HK-2 (cell line): ENCODE measurements around the gene CCDC47.
A peak's percentile ranks its signal among the peaks of the same experiment; 100 is the strongest.
"Not testable (repeated sequence)": the region's sequence is repeated elsewhere in the genome, so short reads cannot be mapped to it uniquely, and the experiment has no call there.

Source experiments
- DNase-seq: peaks from one replicate; pipeline ENCODE4 v3.0.0-alpha.2; 2018; ENCODE audit not compliant: unreplicated experiment

The CCDC47 gene

DNA sequence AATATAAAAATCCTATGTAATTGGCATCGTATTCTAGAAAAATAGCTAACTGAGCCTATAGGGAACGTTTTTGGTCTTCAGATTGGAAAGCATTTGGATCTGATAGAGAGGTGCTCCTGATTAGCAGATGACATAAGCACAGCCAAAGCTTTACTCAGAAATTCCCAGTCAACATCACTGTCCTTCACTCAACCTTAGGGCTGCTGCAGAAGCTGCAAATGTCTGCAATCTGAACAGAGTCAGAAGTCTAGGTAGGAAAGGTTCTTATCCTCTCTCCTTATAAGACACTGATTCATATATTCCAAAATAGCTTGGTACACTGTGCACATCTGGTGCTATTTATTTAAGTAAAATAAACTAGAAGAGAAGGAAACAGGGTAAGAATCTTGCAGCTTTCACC is 51.0 kb downstream of the CCDC47 start:
- DNase-seq, result no peak

DNA sequence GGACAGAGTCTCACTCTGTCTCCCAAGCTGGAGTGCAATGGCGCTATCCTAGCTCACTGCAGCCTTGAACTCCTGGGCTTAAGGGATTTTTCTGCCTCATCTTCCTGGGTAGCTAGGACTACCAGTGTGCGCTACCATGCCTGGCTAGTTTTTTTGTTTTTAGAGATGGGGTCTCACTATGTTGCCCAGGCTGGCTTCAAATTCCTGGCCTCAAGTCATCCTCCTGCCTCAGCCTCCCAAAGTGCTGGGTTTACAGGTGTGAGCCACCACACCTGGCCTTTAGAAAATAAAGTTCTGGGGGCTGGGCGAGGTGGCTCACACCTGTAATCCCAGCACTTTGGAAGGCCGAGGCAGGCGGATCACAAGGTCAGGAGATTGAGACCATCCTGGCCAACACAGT is 53.2 kb downstream of the CCDC47 start:
- DNase-seq, result not testable (repeated sequence)

DNA sequence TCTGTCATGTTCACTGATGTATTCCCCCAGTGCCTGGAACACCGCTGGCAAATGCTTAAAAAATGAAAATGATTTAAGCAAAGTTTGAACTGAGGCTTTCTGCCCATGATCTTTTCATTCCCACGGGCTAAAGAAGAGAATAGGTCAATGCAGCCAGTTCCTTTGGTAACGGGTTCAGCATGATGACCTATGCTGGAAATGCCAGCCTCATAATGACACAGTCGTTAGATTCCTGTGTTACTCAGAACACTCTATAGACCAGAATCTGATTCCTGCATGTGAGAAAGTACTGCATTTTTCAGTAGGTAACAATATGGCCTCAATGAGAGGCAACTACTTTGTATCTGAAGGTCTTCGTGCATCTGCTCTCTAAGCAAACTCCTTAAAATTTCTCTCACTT is 54.4 kb downstream of the CCDC47 start:
- no peak for DNase-seq

DNA sequence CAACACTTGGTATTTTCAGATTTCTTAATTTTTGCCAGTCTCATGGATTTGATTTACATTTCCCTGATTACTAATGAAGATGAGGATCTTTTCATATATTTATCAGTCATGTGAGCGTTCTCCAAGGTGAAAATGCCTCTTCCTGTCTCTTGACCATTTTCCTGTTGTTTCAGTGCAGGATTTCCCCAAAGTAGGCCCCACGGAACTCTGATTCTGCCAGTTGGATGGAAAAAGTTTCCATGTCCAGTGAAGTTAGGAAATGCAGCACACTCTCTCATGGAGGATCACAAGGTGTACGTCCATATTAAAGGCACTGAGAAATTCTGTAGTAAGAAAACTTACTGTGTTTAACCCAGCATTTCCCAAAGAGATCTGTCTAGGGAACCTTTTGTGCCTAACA is 57.0 kb downstream of the CCDC47 start:
- DNase-seq, result no peak

DNA sequence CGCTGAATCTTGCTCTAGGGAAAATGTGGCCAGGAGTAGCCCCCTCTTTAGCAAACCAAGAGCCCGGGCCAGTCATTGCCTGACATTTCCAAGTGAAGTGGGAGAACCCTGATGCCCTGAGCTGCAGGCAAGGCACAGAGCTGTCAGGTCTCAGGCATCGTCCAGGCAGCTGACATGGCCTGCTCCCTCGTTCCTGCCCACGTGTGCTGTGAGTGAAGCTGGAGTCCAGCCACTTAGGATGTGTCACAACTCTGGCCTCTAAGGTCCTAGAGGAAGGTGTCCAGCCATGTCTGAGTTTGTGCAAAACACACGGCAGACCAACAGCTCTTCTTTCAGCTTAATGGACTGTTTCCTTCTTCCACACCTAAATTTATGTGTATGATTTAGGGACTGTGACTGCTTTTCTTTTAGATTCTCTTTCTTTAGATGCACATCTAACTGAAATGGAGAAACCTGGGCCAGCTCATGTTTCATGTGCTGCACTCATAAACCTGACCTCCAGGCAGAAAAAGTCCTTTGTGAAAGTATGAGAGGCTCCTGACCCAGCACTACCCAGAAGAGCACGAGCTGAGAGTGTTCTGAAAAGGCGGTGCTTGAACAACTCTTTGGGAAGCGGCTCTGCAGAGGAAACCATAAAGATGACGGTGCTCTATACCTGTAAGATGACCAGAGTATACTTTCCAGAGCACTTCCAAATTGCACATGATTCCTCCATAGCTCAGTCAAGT is 58.7 kb downstream of the CCDC47 start:
- no peak for DNase-seq

DNA sequence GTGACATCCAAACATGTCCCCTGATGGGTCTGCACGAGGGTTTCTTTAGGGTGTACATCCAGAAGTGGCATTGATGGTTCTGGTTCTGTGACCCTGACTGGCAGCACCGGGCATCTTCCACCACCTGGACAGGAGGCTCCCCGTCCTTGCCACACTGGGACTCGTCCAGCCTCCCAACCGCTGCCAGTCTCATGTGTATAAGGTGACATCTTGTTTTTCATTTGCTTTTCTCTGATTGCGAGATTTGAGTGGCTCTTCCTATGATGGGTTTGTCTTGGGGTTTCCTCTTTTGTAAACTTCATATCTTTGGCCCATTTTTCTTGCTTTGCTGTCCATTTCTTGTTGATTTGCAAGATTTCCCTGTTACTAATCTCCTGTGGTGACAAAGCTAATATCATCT is 64.3 kb downstream of the CCDC47 start:
- no peak for DNase-seq

DNA sequence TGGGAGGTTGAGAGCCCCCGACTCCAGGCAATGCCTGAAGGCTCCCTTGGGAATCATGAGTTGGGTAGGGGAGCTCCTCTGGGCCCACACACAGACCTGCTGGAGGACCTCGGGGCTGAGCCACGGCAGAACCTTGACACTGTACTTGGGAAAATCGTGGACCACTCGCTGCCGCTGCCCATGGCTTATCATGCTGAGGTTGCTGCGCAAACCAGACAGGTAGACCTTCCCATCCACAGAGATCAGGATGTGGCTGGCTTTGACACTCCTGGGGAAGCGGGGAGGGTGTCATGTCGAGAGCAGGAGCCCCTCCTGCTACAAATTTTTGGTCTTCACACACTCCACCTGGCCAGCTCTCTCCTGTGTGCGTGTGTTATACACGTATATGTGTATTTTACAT is 66.2 kb downstream of the CCDC47 start:
- DNase-seq, result no peak

DNA sequence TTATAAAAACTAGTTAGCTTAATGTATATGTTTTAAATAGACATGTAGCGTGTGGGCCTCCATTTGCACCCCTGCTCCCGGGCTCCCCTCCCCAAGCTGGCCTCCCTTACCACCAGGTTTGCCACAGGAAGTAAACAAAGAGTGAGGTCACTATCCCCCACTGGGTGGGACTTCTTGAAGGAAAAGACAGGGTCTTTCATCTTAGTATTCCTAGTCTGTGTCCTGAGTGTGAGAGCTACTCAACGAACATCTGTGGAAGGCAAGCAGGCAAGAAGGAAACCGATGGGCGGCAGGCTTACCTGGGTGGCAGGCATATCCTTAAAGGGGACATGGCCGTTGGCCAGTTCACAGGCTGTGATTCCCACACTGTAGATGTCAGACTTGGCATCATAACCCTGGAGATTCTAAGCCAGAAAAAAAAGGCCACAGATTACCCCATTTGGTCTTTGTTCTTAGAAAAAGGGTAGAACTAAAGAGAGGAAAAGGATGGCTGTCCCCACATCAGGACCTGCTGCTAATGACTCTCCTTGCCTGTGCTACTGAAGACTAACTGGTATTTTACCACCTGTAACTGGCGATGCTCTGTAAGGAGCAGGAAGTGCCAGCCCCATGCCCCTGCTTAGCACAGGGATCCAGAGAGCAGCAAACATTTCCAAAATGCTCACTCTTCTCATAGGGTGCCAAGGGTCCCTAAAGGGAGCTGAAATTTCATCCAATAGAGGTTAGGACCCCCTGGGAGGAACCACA is 66.9 kb downstream of the CCDC47 start:
- no peak for DNase-seq

DNA sequence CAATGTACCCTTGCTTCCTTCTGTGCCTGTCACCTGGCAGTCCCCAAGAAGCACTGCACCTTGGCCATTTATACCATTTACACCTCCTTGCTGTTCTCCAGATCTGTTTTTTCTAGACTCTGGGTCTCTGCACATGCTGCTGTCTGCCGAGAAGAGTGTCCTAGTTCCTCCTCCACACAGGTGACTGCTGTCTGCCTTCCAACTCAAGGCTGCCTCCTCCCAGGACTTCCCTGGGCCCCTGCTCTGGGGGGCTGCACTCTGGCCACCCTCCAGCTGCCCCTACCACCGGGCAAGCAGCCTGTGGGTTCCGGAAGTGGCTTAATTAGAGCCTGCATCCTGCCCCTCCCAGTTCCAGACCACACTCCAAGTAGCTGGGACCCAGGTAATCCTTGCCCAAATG is 67.7 kb downstream of the CCDC47 start:
- DNase-seq, result no peak

DNA sequence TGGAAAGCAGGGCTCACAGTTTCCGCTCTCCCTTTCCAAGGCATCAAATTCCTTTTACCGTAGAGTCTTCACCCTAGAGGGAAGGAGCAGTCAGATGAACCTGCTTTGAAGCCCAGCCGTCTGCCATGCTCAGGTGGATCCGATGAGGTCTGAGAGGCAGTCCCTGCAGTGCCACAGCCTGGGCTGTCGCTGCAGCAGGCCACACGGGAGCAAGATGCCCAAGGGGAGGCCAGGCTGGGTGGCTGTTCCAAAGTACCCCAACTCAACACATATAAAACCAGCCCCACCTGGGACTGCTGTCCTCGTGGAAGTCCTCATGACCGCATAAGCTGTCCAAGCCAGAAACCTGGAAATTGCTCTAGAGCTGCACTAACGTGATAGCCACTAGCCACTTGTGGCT is 68.6 kb downstream of the CCDC47 start:
- no peak for DNase-seq

DNA sequence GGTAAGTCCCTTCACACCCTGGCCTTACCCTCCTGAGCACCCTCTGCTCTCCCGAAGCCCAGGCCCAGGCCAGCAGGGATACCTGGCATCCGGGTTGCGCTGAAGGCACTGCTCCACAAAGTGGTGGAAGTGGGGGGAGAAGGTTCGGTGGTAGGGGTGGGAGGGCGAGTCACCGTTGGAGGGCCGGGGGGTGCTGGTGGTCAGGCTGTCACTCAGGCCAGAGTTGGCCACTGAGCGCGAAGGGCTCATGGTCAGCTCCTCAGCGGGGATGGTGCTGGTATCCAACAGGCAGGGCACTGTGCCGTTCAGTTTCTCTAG is 69.2 kb downstream of the CCDC47 start:
- no peak for DNase-seq

DNA sequence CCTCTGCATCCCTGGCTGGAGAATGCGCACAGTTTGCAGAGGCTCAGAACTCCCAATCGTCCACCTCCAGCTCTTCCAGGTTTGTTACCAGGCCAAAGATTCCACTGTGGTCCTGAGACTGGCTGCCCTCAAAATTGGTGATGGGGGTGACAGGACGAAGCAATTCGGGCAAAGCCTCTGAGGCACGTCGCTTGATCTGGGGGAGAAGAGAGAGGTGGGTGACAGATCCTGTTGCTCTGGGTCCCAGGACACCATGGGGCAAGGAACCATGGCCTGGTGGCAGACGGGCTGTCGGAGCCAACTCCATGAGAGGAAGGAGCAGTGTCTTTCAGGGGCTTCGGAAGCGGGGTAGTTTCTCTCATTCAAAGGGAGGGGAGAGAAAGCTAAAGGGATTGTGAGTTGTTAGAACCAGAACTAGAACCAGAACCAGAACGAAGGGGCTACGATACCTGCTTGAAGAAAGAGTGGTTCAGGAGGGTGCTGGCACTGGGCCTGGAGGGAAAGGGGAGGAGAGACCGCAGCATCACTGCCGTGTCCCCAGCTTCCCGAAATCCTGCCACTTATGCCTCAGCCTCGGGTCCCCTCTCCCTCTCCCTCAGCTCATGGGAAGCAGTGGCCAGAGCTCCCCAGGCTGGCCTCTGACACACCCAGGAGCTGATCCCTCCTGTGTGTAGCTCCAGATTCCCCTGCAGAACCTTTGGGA is 69.7 kb downstream of the CCDC47 start:
- no peak for DNase-seq

DNA sequence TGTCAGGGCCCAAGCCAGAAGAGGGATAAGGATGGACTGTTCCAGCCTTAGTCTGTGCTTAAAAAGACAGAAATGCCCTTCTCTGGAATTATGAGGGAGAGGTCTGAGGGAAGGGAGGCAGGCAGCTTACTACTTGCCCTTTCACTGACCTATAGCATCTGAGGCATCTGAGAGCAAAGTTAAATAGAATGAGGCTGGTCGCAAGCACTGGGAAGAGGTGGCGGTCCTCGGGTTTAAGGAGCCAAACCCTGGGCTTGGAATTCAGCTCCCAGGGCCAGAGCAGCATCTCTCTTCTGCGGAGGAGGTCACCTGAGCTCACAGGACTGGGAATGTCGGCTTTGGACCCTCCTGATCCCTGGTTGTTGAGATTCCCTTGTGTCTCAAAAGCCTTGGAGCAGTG is 70.4 kb downstream of the CCDC47 start:
- DNase-seq, result no peak

DNA sequence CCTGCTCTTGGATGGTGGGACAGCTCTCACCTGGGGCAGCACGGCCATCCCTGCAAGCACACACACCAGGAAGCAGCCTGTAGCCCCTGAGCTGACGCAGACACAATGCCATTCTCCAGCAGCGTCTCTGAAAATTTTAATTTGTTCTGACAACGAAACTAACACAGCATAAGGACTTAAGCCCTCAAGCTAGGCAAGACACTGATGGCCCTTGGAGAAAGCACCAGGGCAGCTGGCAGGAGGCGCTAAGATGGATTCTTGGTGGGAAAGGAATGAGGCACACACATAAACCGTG is 70.7 kb downstream of the CCDC47 start:
- DNase-seq, result no peak

DNA sequence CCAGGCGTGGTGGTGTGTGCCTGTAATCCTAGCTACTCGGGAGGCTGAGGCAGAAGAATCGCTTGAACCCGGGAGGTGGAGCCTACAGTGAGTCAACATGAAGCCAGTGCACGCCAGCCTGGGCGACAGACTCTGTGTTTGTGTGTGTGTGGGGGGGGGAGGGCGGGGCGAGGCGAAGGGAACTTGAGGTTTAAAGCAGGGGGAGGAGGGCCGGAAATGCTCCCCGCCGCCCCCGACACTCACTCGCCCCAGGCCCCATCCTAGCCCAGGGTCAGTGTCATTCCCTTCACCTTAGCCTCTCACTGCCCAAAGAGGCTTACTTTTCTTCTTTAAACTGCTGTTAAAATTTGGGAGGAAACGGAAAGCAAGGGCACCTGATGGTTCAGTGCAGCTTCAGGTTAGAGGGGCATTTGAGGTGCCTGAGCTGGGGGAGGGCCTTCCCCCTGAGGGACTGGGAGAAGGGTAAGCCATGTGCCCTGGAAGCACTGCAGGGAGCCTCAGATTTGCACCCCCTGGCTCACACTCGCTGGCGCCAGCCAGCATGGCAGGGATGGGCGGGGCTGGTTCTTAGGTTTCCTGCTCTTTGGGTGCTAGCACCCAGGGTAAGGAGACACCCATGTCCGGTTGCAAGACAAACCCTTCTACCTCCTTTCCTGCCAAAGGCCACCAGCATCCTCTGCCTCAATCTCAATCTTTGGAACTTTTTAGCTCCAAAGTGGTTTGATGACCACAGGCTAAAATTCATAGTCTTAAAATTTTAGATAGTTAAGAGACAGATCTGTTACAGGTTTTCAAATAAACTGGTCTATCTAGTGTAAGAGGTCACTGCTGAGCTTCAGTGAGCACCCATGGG is 71.3 kb downstream of the CCDC47 start:
- no peak for DNase-seq

DNA sequence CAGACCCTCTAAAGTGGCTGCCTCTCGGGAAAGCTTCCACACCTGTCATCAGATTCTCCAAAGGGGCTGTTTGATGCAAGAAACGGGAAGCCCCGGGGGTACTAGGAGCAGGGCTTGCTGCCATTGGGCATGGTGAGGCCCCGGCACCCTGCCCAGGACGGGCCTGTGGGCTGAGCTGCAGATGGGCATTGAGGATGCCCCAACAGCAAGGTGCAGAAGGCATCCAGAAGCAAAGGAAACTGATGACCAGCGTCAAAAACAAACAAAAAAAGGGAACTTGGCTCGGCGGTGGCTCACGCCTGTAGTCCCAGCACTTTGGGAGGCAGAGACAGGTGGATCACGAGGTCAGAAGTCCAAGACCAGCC is 72.0 kb downstream of the CCDC47 start:
- no peak for DNase-seq

DNA sequence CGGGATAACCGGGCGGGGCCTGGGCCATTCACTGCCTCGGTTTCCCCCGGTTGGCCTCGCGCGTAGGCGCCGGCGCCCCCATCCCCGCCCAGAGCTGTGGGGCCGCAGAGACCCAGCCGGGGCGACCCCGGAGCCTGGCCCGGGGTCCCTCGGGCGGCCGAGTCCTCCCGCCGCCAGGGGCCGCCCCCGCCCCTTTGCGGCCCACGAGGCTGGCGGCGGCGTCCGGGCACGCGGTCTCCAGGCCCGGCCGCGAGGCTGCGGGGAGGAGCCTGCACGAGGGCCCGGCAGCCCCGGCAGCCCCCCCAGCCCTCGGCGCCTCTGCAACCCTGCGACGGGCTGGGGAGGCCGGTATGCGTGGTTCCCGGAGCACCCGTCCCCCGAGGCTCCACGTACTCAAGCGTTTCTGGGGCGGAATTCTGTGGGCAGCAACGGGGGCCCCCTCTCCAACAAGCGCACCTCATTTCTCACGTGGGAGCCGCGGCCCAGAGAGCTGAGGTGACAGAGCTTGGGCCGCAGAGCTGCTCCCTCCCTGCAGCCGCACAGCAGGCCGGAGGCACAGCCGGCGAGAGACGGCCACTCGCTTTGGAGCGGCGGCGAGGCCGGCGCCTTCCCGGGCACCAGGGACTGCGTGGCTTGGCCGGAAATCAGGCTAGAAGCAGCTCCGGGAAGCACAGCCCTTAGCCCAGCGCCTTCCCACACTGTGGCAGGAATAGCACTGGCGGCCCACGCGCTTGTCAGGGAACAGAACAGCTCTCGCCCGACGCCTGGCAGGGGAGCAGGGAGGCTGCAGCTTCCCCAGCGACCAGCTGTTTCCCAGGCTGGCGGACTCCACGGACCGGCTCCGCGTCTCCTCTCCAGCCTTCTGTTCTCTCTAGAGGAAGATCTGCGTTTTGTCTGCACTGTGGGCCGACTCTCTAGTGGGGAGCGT is 72.6 kb downstream of the CCDC47 start:
- no peak for DNase-seq

DNA sequence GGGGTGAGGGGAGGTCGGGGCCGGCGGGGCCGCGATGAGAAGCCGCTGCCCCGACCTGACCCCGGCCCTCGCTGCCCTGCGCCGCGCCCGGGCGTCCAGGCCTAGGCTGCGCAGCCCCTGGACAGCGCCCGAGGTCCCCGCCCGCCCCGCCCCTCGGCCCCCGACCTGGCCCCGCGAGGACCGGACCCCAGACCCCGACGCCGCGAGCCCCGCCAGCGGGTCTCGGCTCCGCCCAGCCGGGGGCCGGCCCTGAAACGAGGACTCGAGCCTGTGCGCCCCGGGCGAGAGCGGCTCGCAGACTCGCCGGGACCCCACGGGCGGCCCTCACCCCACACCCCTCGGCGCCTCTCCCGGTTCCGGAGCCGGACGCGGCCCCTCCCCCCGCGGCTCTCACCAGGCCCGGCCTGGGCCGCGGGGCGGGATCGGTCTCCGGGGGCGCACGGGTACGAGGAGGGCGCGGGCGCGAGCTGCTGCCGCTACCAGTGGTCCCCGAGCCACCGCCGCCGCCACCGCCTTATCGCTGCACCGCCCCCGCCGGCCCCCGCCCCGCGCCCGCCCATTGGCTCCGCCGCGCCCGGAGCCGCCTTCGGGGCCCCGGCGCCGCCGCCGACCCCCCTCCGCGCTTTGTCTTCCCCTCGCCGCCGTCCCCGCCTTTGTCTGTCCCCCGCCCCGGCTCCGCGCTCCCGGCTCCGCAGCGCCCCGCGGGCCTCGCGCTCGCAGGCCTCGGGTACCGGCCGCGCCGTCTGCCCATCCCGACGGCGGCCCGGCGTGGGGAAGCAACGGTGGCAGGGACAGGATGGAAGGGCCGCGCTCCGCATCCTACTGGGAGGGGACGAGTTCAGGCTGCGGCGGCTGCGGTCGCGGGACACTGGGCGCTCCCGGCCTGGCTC is 73.5 kb downstream of the CCDC47 start, which contains the start of gene LIMD2:
TSS of gene LIMD2 (minus strand) at position 488 of the 890 bp plus-strand sequence. CDS start 827 bp downstream, outside the sequence.
- DNase-seq, result peak; percentile 71

DNA sequence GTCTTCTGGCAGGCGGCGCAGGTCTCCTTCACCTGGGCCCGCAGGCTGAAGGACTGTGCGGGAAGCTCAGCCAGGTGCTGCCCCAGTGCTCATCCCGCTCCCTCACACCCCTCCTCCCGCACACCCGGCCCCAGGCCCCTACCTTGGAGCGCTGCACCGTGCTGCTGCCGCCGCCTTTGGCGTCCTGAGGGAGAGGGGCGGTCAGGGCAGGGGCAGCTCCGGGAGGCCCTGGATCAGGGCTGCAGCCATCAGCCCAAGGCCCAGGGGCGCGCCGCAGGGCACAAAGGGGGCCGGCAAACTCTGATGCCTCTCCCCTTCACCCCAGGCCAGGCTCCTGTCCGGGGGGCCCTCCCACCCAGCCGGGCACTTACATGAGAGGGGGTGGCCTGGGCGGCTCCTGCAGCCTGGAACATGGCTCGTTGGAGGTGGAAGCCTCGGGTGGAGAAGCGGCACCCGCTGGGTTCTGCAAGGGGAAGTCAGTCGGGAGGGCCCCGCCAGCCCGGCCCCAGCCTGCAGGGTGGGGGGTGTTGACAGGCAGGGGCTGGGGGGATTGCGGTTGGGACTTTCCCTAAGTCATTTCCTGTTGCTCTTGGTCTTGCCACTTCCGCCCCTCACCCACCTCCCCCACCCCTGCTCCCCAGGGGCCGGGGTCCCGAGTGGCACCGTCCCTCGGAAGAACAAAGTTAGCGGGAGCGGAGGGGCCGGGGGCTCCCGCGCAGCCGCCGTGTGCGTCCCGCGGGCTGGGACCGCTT is 74.3 kb downstream of the CCDC47 start:
- no peak for DNase-seq
